GM18520 (cell line): ENCODE measurements around the gene USP54.
A peak's percentile ranks its signal among the peaks of the same experiment; 100 is the strongest.

Experiments
- ATAC-seq: cut with Tn5 transposase; IDR thresholded peaks from one replicate; pipeline ENCODE4 v1.9.1; 2021; ENCODE audit not compliant: unreplicated experiment

USP54 gene

GRCh38 chr10:73537288-73537687 lies 53.9 kb downstream of the USP54 start:
- no peak for ATAC-seq

GRCh38 chr10:73534857-73535256 lies 56.3 kb downstream of the USP54 start:
- no peak for ATAC-seq

GRCh38 chr10:73529089-73529832 lies 61.9 kb downstream of the USP54 start:
- ATAC-seq = no peak

- ATAC-seq = no peak
Observed at GRCh38 chr10:73522263-73522662, 68.9 kb downstream of the USP54 start.

GRCh38 chr10:73519336-73519735 lies 71.8 kb downstream of the USP54 start:
- no peak for ATAC-seq

- no peak for ATAC-seq
Observed at GRCh38 chr10:73517166-73517888, 73.8 kb downstream of the USP54 start.

- ATAC-seq = no peak
Observed at GRCh38 chr10:73512207-73512743, 78.9 kb downstream of the USP54 start.

- ATAC-seq = no peak
Observed at GRCh38 chr10:73509695-73510094, 81.4 kb downstream of the USP54 start.

- ATAC-seq = no peak
Observed at GRCh38 chr10:73506491-73506890, 84.7 kb downstream of the USP54 start.

GRCh38 chr10:73506074-73506473 lies 85.1 kb downstream of the USP54 start:
- no peak for ATAC-seq

- no peak for ATAC-seq
Observed at GRCh38 chr10:73503037-73503436, 88.1 kb downstream of the USP54 start.

- no peak for ATAC-seq
Observed at GRCh38 chr10:73501651-73502050, 89.5 kb downstream of the USP54 start.

GRCh38 chr10:73497623-73498022 lies 93.5 kb downstream of the USP54 start:
- no peak for ATAC-seq

- ATAC-seq = peak; percentile 37
Observed at GRCh38 chr10:73495884-73496674, 95.1 kb downstream of the USP54 start, which contains the start of gene PPP3CB. Gene PPP3CB, minus strand, starts transcription at chr10:73496024. Its CDS starts 135 bp downstream, at chr10:73495889.

- ATAC-seq = peak; percentile 90
Observed at GRCh38 chr10:73495226-73495883, 95.8 kb downstream of the USP54 start.

GRCh38 chr10:73494877-73495225 lies 96.3 kb downstream of the USP54 start:
- ATAC-seq = no peak

GRCh38 chr10:73494213-73494612 lies 96.9 kb downstream of the USP54 start:
- no peak for ATAC-seq

- no peak for ATAC-seq
Observed at GRCh38 chr10:73493781-73494180, 97.4 kb downstream of the USP54 start.

GRCh38 chr10:73486601-73487000 lies 104.5 kb downstream of the USP54 start:
- no peak for ATAC-seq

GRCh38 chr10:73485320-73485719 lies 105.8 kb downstream of the USP54 start:
- no peak for ATAC-seq

GRCh38 chr10:73480158-73480557 lies 111.0 kb downstream of the USP54 start:
- ATAC-seq = no peak
